ENCODE results near the gene DRGX. TPM values are rescaled to one million over a fixed set of nuclear protein-coding genes. Genes with fewer than 3 reads are reported as not detected.

The DRGX gene
- not detected for total RNA-seq
- long read RNA-seq, donor 1 = 0 reads
- long read RNA-seq, donor 2 = 0 reads

DNA sequence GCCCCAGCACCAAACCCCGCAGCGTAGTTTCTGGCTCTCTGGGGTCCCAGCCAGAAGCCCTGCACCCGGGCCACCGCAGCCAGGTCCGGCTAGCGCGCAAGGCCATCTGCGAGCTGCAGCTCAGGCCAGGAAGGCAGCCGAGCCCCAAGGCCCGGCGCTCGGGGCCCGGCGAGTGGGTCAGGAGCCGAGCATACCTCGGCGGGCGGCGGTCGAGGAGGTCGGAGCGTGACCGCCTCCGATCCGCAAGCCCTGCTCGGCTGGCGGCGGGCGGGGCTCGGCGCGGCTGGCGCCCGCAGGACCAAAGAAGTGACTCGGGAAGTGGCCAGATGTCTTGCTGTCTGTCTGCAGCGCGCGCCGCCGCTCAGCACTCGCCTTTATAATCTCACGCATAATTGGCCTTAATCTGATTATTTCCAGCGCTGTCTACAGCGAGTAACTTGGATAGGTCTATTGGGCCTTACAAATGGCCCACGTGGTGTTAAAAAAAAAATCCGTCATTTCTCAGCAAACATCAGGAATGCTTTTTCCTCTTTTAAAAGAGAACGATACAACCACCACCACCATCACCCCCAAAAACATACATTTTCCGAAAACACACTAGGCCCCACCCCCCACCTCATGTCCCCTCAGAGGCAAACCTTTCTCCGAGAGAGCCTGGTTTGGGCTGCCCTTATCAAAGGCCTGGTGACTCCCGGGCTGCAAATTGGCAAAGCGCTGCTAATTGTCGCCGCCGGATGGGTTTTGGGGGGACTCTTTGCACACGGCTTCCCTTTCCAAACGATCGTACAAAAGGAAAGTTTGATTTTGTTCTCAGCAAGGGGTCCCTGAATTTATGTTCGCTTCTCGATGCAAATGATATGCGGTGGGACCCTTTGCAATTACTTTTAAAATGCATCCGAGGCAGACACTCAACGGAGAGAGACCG, at the start of gene DRGX:
DRGX (minus strand) TSS at position 349 of the 925 bp plus-strand sequence. CDS start 649 bp downstream, outside the sequence.
- intact Hi-C loops (cut with DNase I) = no loop called here
- peak; percentile 69 for DNase-seq (ENCODE audit: low spot score)

DNA sequence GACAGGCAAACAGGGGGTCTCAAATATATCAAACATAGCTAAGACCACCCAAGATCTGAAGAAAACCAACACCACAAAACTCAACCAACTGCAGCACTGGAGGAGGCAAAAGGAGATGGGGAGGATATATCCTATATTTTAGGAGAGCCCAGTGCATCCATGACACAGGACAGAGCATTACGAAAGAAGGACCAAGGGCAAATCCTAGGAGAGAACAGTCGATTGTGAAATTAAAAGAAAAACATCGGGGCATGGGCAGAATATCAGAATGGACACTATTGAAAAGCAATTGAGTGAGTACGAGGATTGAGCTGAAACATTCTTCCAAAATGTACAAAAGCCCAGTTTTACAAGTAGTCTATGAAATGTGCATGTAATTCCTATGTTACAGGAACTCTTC, 48.5 kb upstream of the DRGX start:
- DNase-seq (ENCODE audit: low spot score) = no peak
- intact Hi-C loops (cut with DNase I) = no loop called here

DNA sequence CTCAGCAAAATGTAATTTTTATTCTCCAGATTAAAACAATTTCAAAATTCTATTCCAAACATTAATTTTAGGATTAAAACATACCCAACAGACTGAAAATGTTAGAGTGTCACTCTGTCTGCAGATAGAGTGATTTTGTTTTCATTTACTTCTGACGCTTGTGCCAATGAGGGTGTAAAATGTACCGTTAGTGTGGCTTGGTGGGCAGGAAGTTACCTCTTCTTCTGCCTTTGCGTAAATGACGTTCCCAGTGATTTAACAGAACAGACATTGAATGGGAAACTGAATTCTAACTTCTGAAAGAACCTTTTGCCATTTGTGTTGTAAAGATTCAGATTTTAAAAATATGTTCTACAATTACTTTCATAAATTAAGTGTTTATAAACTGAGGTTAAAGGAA, 47.0 kb upstream of the DRGX start:
- intact Hi-C loops (cut with DNase I) = no loop called here
- DNase-seq (ENCODE audit: low spot score) = no peak

DNA sequence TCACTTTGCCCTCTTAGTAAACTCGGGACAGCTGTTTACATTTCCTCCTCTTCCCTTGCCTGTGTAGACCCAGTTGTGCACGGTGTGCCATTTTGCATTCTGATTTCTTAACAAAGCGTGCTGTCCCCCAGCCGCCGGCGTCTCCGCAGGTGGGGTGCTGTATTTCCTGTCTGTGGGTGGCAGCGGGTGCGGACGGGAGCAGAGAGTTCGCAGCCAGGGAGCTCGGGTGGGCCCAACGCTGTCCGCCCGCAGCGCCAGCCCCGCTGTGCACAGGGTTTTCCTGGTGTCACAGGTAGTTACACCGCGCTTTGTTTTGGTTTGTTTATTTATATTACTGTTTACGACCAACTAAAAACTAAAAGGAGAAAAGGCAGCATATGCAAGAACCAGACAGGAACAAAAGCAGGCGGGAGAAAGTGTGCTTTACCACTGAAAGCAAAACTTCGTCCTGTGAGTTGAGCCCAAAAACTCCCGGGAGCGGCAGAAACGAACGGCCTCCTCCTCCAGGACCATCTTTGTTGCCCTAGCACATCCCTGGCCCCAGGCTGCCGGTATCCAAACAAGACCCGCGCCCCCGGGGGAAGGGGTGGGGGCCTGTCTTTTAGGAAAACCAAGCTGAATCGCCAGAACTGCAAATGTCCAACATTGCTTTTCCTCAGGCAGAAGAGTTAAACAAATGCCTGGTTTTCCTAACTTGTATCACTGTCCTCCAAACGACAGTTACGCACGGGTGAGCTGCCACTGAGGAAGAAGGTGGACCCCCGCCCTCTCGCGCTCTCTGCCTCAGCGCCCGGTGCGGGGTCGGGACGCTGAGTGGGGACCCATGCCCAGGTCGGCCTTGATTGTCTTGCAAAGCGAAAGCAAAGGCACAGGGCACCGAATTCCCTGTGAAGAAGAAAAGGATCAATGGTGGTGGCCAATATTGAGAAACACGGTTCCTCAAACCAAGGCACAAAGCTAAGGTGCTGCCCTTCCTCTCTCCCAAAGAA, 45.9 kb upstream of the DRGX start:
- no peak for DNase-seq (ENCODE audit: low spot score)
- intact Hi-C loops (cut with DNase I) = no loop called here

DNA sequence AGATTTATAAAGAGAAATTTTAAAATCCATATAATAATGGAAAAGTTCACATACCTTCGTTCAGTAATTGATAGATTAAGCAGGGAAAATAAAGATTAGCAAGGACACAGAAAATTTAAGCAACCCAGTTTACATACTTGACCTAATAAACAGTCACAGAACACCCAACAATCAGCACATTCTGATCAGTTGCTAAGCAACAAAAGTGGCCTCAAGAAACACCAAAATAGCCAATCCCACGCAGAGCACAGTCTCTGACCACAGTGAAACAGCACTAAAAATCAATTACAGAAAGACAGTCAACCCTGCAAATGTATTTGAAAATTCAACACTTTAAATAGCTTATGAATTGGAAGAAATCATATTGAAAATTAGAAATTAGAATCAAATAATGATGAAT, 39.3 kb upstream of the DRGX start:
- intact Hi-C loops (cut with DNase I) = no loop called here
- DNase-seq (ENCODE audit: low spot score) = no peak

DNA sequence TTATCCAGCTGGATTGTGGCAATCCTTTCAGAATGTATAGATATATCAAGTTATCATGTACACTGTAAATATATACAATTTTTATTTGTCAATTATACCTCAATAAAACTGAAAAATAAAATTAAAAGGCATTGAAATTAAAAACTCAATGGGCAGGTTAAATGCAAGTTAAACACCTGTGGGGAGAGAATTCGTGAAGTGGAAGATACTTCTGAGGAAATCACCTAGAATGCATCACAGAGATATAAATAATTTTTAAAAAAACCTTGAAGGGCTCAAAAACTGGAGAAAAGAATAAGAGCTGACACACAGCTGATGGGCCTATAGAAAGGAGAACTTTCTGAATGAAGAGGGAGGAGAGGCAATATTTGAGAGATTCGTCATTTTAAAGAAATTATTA, 37.2 kb upstream of the DRGX start:
- intact Hi-C loops (cut with DNase I) = no loop called here

DNA sequence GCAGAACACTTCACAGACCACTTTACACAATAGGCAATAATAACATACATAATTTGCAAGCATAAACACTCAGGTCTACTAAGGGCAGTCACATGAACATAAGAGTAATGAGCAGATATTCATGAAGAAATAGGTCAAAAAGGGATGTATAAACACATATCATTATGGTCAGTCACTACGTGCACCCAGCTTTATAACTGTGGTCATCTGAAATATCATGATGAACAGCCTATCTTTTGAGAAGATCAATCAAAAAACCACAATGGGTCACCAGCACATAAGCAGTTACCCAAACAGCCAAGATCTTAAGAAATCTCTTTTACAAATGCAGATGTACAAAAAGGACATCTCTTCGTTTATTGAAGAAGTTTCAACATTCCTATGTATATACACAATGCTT, 35.5 kb upstream of the DRGX start:
- intact Hi-C loops (cut with DNase I) = no loop called here
- no peak for DNase-seq (ENCODE audit: low spot score)

More for the DNA sequence above, 37.2 kb upstream of the DRGX start:
- no peak for DNase-seq (ENCODE audit: low spot score)

DNA sequence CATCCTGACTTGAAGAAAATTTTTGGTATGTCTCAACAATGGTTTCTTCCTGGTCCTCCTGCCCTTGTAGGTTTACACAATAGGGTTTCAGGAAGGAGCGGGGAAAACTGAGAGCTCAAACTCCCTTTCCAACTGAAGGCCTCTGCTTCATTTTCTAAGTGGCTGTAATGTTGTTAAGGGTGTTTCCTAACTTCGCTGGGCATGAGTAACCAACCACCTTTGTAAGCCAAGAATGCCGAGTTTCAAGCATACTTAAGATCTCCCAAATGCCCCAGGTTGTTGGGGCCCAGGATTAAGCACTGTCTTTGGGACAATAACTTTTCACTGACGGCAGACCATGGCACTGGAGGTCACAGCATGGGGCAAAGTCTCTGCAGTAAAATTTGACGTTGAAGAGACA, 33.6 kb upstream of the DRGX start:
- intact Hi-C loops (cut with DNase I) = no loop called here

DNA sequence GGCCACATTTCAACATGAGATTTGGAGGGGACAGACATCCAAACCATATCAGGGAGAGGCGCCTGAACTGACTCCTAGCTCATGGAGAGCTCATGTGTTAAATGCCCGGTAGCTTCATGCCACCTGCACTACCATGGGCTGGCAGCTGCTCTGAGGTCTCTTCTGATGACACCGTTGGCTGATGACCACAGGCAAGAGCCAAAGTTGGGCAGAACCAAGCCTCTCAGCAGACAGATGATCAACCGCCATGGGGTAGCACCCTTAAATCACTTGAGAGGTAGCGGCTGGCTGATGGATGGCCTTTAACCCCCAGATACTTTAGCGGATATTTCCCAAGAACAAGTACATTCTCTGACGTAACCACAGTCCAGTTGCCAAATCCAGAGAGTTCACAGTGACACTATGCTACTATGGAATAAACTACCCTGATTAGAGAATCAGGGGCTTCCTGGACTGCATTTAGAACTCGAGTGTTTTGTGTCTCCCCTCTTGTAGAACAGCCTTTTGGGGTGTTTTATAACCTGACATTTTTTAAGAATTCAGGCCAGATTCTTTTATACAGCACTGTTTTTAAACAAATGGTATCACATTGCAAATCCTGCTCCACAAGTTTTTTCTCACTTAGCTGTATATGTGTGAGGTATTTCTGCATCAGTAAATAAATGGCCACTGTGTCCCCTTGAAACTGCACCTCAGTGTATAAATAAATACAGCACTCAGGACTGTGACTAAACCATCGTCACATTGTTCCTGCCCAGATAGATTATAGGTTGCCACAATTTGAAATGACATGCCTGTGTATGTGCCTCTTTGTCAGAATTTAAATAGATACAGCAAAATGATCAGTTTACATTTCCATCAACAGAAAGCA, 30.8 kb upstream of the DRGX start:
- intact Hi-C loops (cut with DNase I) = no loop called here
- no peak for DNase-seq (ENCODE audit: low spot score)

More for the DNA sequence above, 33.6 kb upstream of the DRGX start:
- DNase-seq (ENCODE audit: low spot score) = no peak

DNA sequence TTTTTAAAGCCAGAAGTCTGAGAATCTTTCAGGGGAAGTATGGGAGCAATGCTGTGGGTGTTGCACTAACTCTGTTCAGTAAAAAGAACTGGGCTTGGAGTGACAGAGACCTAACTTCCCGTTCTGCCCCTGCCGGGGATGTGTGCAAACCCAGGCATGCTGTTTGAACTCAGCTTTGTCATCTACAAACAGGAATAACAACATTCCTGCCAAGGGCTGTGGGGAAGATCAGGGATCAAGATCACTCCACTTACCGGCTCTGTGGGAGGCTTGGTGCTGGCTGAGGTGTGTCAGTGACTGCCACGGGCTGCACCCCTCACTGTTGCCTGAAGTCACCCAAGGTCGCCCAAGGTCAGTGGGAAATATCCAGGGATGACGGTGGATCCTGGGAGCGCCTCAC, 23.1 kb upstream of the DRGX start:
- intact Hi-C loops (cut with DNase I) = no loop called here
- no peak for DNase-seq (ENCODE audit: low spot score)

DNA sequence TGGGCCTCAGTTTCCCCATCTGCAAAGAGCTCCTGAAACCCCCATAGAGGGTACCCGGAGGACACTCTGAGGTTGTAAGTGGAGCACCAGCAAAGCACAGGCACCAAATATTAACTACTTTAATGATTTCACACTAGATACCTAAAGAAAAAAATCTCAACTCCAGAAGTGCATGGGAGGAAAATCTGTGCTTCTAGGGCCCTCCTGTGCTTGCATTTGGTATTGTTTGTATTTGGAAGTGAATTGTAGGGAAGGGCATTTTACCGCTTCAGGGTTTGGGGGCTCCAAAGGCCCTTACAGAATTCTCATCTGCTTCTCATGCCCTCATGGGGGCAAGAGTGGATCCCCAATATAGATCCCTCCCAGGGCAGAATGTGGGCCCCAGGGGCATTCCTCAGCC, 22.4 kb upstream of the DRGX start:
- no peak for DNase-seq (ENCODE audit: low spot score)
- intact Hi-C loops (cut with DNase I) = no loop called here

DNA sequence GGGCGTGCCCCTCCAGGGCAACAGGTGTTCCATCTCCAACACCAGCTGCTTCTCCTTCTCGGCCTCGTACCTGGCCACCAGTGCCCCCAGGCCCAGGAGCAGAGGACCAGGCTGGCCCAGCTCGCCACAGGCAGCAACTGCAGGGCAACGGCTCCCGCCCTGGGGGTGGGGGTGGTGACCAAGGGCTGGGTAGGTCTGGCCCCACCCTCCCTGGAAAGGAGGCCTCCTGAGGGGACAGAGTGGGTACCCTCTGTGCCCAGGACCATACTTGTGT, 22.1 kb upstream of the DRGX start:
- intact Hi-C loops (cut with DNase I) = no loop called here
- no peak for DNase-seq (ENCODE audit: low spot score)

DNA sequence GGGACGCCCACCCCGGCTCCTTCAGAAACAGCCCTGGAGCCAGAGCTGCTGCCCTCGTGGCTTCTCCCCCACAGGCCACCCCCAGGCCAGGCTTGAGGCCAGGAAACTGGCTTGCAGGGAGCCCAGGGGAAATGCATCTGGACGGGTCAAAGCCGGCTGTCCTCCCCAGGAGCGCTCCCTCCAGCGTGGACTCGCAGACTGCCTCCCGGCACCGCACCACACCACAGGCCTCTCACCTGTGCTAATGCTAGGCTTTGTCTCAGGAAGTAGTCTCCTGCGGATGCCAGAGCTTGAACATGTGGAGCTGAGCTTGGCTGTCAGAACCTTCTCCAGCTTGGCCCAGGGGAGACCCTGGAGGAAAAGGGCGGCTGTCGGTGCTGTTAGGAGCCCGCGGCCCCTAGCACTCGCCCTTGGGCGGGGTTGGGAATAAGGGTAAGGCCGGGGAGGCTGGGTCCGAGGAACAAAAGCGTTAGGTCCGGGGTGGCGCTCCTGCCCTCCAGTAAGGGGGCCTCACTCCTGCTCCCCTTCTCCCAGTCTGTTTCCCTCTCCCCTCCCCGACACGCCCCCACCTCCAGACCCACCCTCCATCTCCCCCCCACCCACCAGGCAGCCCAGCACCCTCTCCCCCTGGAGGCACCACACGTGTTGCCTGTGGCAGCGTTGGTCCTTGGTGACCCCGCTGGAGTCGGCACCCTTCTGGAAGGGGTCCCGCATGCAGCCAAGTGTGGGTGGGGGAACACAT, 21.6 kb upstream of the DRGX start:
- DNase-seq (ENCODE audit: low spot score) = no peak
- intact Hi-C loops (cut with DNase I) = no loop called here

DNA sequence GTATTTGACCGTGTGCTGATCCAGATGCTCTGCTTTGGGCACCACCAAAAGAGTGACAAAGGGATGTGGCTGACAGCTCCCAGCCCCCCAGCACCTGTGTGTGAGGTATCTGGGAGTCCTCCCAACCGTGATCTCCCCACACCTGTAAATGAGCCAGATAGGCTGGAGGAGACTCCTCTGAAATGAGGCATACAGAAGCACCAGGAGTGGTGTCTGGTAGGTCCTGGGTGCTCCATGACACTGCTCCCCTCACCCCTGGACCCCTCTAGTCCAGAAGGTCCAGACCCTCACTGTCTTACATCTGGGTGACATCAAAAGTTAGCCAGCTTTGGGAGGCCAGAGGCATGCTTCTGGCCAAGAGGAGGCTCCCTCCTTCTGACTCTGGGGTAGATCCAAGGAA, 20.0 kb upstream of the DRGX start:
- DNase-seq (ENCODE audit: low spot score) = no peak
- intact Hi-C loops (cut with DNase I) = no loop called here

DNA sequence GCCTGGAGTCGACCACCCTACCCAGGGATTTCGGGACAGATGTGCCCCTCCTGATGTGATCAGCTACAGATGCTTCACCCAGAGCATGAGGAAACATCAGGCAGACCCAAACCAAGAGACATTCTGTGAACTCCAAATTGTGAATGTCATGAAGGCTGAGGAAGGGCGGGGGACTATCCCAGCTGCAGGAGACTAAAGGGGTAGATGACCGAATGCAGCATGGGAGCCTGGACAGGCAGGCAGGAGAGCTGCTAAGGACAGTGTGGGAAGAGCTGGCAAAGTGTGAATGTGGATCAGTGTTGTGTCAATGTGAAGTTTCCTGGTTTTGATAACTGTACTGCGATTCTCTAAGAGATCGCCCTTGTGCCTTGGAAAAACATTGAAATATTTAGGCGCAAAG, 19.2 kb upstream of the DRGX start:
- intact Hi-C loops (cut with DNase I) = no loop called here
- DNase-seq (ENCODE audit: low spot score) = no peak

DNA sequence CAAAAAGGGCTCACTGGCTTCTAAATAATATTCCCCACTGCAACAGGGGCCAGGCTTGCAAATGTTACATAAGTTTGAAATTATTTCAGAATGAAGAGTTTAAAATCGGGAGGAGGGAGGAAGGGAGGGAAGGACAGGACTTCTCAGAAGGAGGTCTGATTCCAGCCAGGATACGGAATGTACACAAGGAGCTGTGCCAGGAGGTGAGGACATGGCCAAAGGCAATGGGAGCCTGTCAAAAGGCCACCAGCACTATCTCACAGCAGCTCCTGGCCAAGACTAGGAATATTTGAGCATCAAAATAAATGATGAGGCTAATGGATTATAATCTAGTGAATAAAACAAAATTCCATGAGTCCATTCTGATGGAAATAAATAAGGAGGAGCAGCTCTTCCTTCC, 18.6 kb upstream of the DRGX start:
- DNase-seq (ENCODE audit: low spot score) = no peak
- intact Hi-C loops (cut with DNase I) = no loop called here

DNA sequence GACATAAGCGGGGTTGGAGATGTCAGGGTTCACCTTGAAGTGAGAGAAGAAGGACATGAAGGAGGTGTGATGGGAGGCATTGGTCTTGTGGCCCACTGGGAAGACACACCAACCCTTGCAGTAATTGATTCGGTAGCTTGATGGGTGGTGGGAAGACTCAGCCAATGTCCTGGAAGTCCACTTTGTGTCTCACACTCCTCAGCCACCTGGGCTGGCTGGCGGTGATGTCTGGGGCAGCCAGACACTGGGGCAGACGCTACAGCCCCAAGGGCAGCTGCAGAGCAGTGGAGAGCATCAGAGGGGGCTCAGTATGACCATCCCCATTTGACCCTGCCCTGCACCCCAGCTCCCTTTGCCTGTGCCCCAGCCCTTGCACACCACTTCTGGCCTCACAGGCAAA, 16.7 kb upstream of the DRGX start:
- intact Hi-C loops (cut with DNase I) = no loop called here
- no peak for DNase-seq (ENCODE audit: low spot score)

DNA sequence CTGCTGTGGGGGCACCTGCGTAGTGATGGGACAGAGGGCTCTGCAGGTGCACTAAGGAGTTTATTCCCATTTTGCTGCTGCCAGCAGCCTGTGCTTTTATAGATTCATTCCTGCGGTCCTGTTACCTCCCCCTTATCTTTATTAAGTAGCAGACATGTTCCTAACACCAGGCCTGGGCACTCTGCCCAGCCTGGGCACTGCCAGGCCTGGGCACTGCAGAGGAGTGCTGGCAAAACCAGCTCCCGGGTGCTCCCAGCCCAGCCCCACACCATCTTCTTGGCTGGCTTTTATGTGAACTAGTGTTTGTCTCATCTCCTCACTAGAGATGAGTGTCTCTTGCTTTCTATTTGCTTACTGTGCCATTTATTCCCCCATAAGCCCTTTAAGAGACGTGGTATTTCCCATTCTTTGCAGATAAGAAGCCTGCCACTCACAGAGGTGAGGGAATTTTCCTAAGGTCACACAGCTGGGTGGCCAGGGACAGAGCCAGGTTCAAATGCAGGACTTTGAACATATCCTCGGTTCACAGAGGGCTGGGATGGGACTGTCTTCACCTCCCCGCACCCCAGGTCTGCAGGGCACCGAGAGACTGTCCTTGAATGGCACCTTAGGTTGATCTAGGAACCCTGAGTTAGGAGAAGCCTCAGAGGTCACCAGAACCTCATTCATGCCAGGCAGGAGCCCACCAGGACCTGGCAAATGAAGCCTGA, 14.6 kb upstream of the DRGX start:
- DNase-seq (ENCODE audit: low spot score) = no peak

More for the DNA sequence above, 14.6 kb upstream of the DRGX start:
- intact Hi-C loops (cut with DNase I) = no loop called here

Measured in posterior vena cava (tissue), 2 donors.